NCI-H1417 (cell line): ENCODE measurements around the gene TSR1.

ENCODE experiments used
- DNase-seq, 3 experiments: peaks; one replicate each; lab custom pipeline; 2025; lab: John Stamatoyannopoulos, UW

Gene TSR1

GRCh38 chr17:2369039-2369438 lies 32.8 kb upstream of the TSR1 start:
- DNase-seq: no peak

- DNase-seq: no peak
Observed at GRCh38 chr17:2368359-2368758, 32.1 kb upstream of the TSR1 start.

- DNase-seq: no peak
Observed at GRCh38 chr17:2366747-2367494, 30.7 kb upstream of the TSR1 start.

DNA sequence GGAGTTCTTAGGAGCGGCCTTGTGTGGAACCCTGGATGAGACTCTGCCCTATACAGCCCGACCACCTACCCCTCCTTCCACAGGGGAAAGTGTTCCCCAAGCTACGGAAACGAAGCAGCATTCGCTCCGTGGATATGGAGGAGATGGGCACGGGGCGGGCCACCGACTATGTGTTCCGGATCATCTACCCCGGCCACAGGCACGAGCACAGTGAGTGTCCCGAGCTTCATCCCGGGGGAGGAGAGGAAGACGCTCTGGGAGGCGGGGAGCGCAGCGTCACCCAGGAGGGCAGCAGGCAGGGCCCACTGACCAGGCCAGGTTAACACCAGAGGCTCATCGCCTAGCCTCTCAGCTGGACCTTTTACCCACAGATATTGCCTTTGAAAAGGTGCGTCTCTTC lies 28.9 kb upstream of the TSR1 start:
- no peak for DNase-seq

GRCh38 chr17:2364763-2365116 lies 28.5 kb upstream of the TSR1 start:
- no peak for DNase-seq

GRCh38 chr17:2363851-2364762 lies 27.9 kb upstream of the TSR1 start:
- DNase-seq: no peak

GRCh38 chr17:2363318-2363717 lies 27.1 kb upstream of the TSR1 start:
- DNase-seq: no peak

DNA sequence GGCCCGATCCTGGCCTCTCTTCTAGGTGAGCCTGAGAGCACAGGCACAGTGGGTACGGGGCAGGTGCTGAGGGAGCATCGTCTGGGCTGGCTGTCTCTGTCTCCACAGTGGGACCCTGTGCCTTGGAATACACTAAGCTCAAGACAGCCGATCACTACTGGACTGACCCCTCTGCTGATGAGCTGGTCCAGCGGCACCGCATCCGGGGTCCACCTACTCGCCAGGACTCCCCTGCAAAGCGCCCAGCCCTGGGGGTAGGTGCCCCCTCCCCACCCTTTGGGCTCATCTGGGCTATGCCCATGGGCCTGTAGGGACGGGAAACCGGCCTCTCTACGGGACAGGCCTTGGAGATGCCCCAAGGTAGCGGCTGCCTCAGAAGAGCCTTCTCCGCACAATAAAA lies 26.6 kb upstream of the TSR1 start:
- DNase-seq: no peak

- no peak for DNase-seq
Observed at GRCh38 chr17:2362416-2362815, 26.2 kb upstream of the TSR1 start.

GRCh38 chr17:2362016-2362415 lies 25.8 kb upstream of the TSR1 start:
- DNase-seq: no peak

GRCh38 chr17:2361010-2361760 lies 24.9 kb upstream of the TSR1 start:
- no peak for DNase-seq

GRCh38 chr17:2357931-2358434 lies 21.7 kb upstream of the TSR1 start:
- DNase-seq: no peak

DNA sequence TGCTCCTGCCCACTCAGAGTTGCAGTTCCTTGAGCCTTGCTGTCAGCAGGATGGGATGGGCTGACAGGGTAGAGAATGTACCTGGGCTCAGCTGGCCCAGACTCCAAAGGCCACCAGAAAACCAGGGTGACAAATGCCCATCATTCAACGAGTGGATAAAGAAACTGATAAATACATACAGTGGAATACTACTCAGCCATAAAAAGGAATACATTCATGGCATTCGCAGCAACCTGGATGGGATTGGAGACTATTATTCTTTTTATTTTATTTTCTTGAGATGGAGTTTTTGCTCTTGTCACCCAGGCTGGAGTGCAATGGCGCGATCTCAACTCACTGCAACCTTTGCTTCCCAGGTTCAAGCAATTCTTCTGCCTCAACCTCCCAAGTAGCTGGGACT lies 21.0 kb upstream of the TSR1 start:
- no peak for DNase-seq

- DNase-seq: no peak
Observed at GRCh38 chr17:2354311-2354710, 18.1 kb upstream of the TSR1 start.

GRCh38 chr17:2351269-2351668 lies 15.0 kb upstream of the TSR1 start:
- DNase-seq: no peak

- peak; percentile 62 to 85 (median 78) for DNase-seq
Observed at GRCh38 chr17:2347805-2348685, 11.8 kb upstream of the TSR1 start.

- DNase-seq: no peak
Observed at GRCh38 chr17:2346475-2346874, 10.2 kb upstream of the TSR1 start.

DNA sequence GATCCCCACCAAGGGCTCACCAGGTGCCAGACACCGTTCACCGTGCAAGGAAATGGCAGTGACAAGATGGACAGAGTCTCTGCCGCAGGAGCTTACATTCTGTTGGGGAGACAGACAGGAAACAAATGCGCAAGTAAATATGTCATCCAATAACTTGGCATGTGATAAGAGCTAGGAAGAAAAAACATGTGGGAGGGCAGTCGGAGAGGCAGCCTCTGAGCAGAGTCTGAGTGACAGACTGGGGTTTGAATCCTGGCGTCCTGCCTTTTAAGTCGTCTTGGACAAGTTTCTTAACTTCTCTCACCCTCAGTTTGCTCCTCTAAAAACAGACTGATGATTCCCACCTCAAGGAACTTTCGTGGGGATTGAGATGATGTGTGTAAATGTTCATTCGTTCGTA lies 8.3 kb upstream of the TSR1 start:
- DNase-seq: no peak

- DNase-seq: no peak
Observed at GRCh38 chr17:2343421-2343820, 7.2 kb upstream of the TSR1 start.

DNA sequence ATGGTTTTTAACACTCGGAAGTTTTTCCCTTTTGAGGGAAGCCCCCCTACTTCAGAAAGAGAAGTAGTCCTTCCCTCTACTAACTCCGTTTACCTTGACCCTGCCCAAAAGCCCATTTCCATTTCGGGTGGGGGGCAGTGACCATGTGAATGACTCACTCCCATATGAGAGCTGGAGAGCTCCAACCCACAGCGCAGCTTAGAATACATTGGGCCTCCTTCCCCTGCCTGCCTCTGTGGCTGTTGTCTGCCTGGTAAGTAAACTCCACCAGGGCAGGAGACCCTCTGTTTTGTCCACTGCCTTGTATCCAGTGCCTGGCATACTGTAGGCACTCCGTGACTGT lies 2.0 kb upstream of the TSR1 start:
- peak in 1 of 3 experiments; percentile 43 for DNase-seq

DNA sequence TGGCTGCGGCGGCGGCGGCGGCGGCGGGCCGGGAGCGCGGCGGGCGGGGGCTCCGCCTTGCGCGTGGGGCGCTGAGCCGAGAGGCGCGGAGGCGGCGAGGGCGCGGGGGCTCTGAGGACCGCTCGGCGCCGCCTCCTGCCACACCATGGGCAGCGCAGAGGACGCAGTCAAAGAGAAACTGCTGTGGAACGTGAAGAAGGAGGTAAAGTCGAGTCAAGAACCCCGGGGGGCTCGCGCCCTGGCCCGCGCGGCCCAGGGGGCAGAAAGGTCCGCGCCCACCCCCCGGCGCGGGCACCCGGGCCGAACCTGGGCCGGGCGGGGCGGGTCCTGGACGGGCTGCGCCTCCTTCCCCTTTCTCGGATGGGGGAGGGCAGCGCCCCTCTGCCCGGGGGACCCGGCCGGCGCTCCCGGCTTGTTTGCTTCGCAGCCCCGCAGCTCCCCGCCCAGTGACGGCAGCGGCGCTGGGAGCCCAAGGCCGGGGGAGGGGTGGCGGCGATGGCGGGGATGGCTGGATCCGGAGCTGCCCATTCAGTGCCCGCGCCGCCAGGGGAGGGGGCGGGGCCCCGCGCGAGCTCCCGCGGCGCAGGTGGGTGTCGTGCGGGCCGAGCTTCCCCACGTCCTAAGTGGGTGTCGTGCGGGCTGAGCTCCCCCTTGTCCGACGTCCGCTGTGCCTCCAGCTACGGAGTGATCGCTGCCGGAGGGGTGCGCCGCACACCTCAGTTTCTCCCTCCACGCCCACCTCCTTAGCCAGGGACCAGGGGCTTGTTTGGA lies 1.5 kb upstream of the TSR1 start:
- DNase-seq: peak; percentile 9 to 60 (median 57)
